Kidney epithelial cell (primary cell): ENCODE results near the gene FAM47E. TPM values are rescaled to one million over a fixed set of nuclear protein-coding genes. Genes with fewer than 3 reads are reported as not detected.

Experiments used
- DNase-seq: peaks from one replicate; pipeline ENCODE4 v3.0.0-alpha.2; 2010; ENCODE audit warnings: low read depth
- H3K27me3 ChIP-seq: 2 replicates; pipeline ENCODE4 v1.6.0; 2011; ENCODE audit warnings: low read length; ENCODE audit not compliant: control insufficient read depth, insufficient read depth
- H3K36me3 ChIP-seq: 2 replicates; pipeline ENCODE4 v1.5.1; 2011; ENCODE audit warnings: low read length; ENCODE audit not compliant: control insufficient read depth, insufficient read depth
- H3K4me3 ChIP-seq: 2 replicates; pipeline ENCODE4 v1.5.1; 2011; ENCODE audit warnings: low read depth, mild to moderate bottlenecking, control low read depth, low read length
- CTCF ChIP-seq: IDR thresholded peaks from 2 replicates; pipeline ENCODE4 v1.5.1; 2011; ENCODE audit warnings: mild to moderate bottlenecking, moderate library complexity, low read length, control low read depth, inconsistent platforms; ENCODE audit not compliant: insufficient read depth, poor library complexity, severe bottlenecking
- total RNA-seq: library from RNA; depleted of rRNA; stranded (reverse); fragments of >200 nt; gene quantifications from 2 replicates; pipeline ENCODE4 v1.2.3, GENCODE V29; 2015

The FAM47E gene
- total RNA-seq, 1 donor from 2014 or later = 2.3 TPM

GRCh38 chr4:76207549-76207948 lies 44.0 kb upstream of the FAM47E start:
- no peak for DNase-seq
- Histone ChIP-seq H3K4me3 (no peak overlapping the region), H3K27me3 (no peaks in the 10 kb centered on the region), H3K36me3 (no peaks in the 10 kb centered on the region)
- no peak for TF ChIP-seq CTCF

- no peak for DNase-seq
- Histone ChIP-seq H3K4me3 (no peak overlapping the region), H3K36me3 (no peaks in the 10 kb centered on the region)
Observed at GRCh38 chr4:76208005-76208765, 43.3 kb upstream of the FAM47E start.

GRCh38 chr4:76209881-76210280 lies 41.6 kb upstream of the FAM47E start:
- Histone ChIP-seq H3K4me3 (no peak overlapping the region), H3K27me3 (no peaks in the 10 kb centered on the region), H3K36me3 (no peaks in the 10 kb centered on the region)
- DNase-seq = no peak
- no peak for TF ChIP-seq CTCF

More at GRCh38 chr4:76208005-76208765, 43.3 kb upstream of the FAM47E start:
- no peak for TF ChIP-seq CTCF
- no peaks in the 10 kb centered on the region for H3K27me3 ChIP-seq

- TF ChIP-seq CTCF = no peak
- Histone ChIP-seq H3K27me3 (no peaks in the 10 kb centered on the region), H3K4me3 (no peak overlapping the region), H3K36me3 (no peaks in the 10 kb centered on the region)
- DNase-seq = no peak
Observed at GRCh38 chr4:76210452-76210851, 41.1 kb upstream of the FAM47E start.

- no peaks in the 10 kb centered on the region for H3K36me3 ChIP-seq
- TF ChIP-seq CTCF = no peak
- no peaks in the 10 kb centered on the region for H3K27me3 ChIP-seq
- DNase-seq = no peak
- H3K4me3 ChIP-seq = peak overlapping the region; percentile 67
Observed at GRCh38 chr4:76211769-76212708, 39.5 kb upstream of the FAM47E start.
